ENCODE data around the gene ACOT11. TPM values are rescaled to one million over a fixed set of nuclear protein-coding genes. Genes with fewer than 3 reads are reported as not detected.

Gene ACOT11
- total RNA-seq, 1 donor from 2014 or later, result 1.7 TPM

DNA sequence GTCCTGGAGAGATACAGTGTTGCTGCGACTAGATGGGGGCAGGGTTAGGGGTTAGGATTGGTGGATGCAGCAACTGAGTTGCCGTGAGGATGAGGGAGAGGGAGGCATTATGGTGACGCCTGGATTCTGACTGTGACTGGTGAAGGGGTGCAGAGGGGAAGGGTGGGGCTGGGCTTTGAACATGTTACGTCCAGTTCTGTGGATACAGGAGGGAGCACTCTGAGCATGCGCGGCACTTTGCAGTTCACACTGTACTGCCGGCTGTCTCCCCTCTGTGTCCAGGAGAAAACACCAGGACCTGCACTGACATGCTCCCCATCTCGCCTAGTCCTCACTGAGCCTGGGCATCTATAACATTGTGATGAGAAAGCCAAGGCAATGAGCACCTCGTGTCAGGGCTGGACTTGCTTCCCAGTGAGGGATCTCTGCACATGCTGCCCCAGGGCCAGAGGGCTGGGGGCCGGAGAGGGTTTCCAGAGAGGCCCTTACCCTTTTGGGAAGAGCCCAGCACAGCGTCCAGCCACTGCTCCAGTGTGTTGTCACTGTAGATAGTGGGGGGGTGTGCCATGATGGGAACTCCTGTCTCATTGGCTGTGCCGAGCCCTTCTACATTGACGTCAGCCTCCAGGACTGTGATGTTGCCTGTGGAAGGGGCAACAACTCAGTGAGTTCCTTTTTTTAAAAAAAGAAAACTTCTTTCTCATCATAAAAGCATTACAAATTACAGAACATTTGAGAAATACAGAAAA, 67.7 kb downstream of the ACOT11 start:
- H3K27me3 Mint-ChIP-seq, result peaks cover 26% of the 10 kb centered on the region
- no peaks in the 10 kb centered on the region for H3K36me3 Mint-ChIP-seq (ENCODE audit: insufficient read depth)
- TF ChIP-seq, protein P1, sequence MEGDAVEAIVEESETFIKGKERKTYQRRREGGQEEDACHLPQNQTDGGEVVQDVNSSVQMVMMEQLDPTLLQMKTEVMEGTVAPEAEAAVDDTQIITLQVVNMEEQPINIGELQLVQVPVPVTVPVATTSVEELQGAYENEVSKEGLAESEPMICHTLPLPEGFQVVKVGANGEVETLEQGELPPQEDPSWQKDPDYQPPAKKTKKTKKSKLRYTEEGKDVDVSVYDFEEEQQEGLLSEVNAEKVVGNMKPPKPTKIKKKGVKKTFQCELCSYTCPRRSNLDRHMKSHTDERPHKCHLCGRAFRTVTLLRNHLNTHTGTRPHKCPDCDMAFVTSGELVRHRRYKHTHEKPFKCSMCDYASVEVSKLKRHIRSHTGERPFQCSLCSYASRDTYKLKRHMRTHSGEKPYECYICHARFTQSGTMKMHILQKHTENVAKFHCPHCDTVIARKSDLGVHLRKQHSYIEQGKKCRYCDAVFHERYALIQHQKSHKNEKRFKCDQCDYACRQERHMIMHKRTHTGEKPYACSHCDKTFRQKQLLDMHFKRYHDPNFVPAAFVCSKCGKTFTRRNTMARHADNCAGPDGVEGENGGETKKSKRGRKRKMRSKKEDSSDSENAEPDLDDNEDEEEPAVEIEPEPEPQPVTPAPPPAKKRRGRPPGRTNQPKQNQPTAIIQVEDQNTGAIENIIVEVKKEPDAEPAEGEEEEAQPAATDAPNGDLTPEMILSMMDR (IDR thresholded peaks at IDR 0.05; ENCODE audit: unreplicated experiment), result no peak
- H3K4me3 Mint-ChIP-seq (ENCODE audit: low read depth), result no peak overlapping the region
- DNase-seq (ENCODE audit: low spot score, unreplicated experiment), result no peak
- H3K27ac Mint-ChIP-seq, result no peak overlapping the region
- H3K4me1 Mint-ChIP-seq (ENCODE audit: low read depth), result no peaks in the 10 kb centered on the region
- no peaks in the 10 kb centered on the region for H3K9me3 Mint-ChIP-seq (ENCODE audit: low read depth)

DNA sequence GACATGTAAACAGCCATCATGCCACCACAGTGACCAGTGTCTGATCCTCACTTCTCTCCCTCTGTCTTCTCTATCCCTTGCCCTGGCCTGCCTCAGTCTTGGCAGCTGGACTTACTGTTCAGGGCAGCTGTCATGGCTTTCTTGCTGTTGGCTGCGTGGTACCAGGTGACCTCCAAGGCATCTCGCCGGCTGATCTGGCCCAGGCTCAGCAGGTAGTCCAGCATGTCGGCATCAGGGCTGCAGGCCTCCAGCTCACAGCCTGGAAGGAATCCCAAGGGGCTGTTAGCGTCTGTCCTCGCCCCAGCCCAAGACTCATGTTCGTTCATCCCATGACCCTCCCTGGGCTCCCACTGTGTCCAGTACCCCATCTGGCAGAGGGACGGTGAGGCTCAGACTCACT, 71.7 kb downstream of the ACOT11 start:
- H3K27me3 Mint-ChIP-seq, result peaks cover 30% of the 10 kb centered on the region
- no peak for DNase-seq (ENCODE audit: low spot score, unreplicated experiment)
- peaks cover 5% of the 10 kb centered on the region for H3K4me1 Mint-ChIP-seq (ENCODE audit: low read depth)
- H3K4me3 Mint-ChIP-seq (ENCODE audit: low read depth), result no peak overlapping the region
- no peaks in the 10 kb centered on the region for H3K36me3 Mint-ChIP-seq (ENCODE audit: insufficient read depth)
- H3K27ac Mint-ChIP-seq, result no peak overlapping the region
- no peaks in the 10 kb centered on the region for H3K9me3 Mint-ChIP-seq (ENCODE audit: low read depth)
- TF ChIP-seq, protein P1 (IDR thresholded peaks at IDR 0.05; ENCODE audit: unreplicated experiment), result no peak

DNA sequence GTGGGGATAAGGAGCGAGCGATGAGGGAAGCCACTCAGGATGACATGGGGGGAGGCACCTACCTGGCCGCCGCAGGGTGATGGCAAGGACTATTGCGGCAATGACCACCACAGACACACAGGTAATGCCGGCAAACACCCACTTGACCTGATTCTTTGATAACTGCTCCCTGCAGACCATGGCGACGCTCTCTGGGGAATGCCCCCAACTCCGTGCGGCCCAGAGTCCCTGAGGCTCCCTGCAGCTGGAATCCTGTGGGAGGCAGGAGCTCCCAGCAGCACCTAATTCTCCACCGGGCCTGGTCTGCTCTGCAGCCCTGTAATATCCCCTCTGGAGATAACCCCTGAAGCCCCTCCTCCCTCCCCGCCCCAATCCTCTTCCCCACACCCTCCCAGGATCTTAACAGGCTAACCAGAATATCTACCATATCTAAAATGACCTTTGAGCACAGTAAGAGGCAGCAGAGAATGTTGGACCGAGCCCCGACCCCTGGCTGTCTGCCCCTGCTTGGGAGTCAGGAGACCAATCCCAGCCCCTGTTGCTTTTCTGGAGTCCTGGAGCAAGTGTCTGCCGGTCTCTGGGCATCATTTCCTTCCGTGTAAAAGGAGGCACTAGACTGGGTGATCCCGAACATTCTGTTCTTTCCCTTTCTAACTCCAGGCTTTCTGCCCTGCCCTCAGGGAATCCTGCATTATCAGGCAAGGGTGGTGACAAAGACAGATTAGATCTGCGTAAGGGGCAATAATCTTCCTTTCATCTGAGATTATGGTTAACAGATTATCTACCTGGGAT, 75.4 kb downstream of the ACOT11 start, which contains the start of gene FAM151A:
Gene FAM151A (minus strand): TSS at position 310 of the 792 bp plus-strand sequence. CDS start 130 bp downstream, at position 180.
- TF ChIP-seq, protein P1 (IDR thresholded peaks at IDR 0.05; ENCODE audit: unreplicated experiment), result no peak
- Mint-ChIP-seq H3K36me3 (ENCODE audit: insufficient read depth) (no peaks in the 10 kb centered on the region), H3K27me3 (peaks cover 17% of the 10 kb centered on the region), H3K4me1 (ENCODE audit: low read depth) (peaks cover 5% of the 10 kb centered on the region), H3K4me3 (ENCODE audit: low read depth) (no peak within 1 kb of the TSS), H3K9me3 (ENCODE audit: low read depth) (no peaks in the 10 kb centered on the region), H3K27ac (peak within 1 kb of the TSS; percentile 45)
- no peak for DNase-seq (ENCODE audit: low spot score, unreplicated experiment)

DNA sequence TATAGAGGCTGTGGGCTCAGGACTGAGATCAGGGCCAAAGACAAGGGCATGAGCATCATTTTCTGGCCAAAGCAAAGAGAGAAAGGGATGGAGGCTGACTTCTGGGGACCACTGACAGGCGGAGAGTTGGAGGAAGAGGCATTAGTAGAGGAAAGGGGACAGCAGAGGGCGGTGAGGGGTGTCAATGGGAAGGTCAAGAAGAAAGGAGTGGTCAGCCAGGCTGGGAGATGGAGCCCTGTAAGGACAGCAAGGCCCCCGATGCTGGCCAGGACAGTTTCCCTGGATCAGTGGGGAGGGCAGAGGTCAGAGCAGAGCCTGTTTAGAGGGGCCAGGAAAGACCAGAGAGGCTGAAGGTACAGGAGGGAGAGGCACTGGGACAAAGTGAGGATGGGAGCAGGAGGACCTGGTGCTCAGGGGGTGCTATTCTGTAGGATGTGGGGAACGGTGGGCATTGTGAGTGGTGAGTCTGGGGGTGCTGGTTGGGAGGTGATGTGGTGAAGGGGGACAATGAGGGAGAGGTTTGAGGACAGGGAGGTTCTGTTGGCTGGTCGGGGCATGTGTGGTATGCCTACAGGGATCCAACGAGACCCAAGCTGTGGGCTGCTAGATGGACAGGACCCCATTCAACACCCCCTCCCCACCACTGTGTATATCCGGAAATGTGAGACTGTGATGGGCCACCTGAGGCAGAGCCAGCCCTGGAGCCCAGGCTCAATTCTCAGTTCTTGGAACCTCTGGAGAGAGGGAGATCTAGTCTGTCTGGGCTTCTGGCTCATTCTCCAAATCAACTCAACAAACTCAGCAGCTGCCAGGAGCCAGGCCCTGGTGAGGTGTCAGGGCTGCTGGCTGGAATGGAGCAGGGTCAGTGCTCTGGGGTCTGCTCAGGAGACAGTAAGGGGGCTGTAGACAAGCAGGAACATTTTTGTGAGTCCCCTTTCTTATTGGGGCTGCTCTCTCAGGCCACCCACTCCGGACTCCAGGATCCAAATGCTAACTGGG, 76.7 kb downstream of the ACOT11 start:
- no peak overlapping the region for H3K27ac Mint-ChIP-seq
- H3K9me3 Mint-ChIP-seq (ENCODE audit: low read depth), result no peaks in the 10 kb centered on the region
- TF ChIP-seq, protein P1 (IDR thresholded peaks at IDR 0.05; ENCODE audit: unreplicated experiment), result no peak
- no peak overlapping the region for H3K4me3 Mint-ChIP-seq (ENCODE audit: low read depth)
- H3K36me3 Mint-ChIP-seq (ENCODE audit: insufficient read depth), result no peaks in the 10 kb centered on the region
- no peak for DNase-seq (ENCODE audit: low spot score, unreplicated experiment)
- peaks cover 15% of the 10 kb centered on the region for H3K27me3 Mint-ChIP-seq
- H3K4me1 Mint-ChIP-seq (ENCODE audit: low read depth), result peaks cover 5% of the 10 kb centered on the region

Data from progenitor cell of endocrine pancreas (in vitro differentiated cells).